T-helper 9 cell (primary cell): ENCODE data around the gene LDLRAD4.

ENCODE experiments used
- DNase-seq: peaks from one replicate; pipeline ENCODE4 v3.0.0-alpha.2; 2020

LDLRAD4 gene

DNA sequence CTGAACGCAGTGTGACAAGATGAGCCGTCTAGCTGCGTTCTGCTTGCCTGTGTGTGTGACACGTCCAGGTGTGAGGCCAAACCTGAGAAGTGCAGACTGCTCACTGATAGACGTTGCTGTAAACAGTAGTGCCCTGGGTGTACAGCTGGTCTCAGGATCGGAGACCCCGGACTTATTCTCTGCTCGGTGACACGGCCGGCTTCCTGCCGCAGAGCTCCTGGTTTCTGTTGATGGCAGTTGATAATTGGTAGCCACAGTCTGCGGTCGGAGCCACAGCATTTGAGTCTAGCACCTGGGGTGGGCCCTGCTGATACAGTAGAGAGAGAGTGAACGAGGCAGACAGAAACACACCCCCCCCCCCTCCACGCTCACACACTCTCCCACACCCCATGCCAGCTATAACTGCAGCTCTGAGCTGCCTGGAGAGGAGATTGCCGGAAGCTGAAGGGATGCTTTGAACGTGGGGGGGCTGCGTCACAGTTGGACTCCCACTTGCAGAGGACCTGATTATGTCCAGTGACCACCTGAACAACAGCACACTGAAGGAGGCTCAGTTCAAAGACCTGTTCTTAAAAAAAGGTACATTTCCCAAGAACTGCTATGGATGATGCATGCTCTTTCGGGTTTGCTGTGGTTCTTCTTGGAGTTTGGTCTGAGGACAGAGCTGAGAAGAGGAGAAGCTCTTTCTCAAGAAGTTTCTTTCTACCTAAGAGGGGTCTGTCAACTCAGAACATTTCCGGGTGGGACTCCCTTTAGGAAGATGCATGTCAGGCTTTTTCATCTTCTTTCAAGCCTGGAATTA is 393.8 kb downstream of the LDLRAD4 start:
- peak; percentile 68 for DNase-seq

DNA sequence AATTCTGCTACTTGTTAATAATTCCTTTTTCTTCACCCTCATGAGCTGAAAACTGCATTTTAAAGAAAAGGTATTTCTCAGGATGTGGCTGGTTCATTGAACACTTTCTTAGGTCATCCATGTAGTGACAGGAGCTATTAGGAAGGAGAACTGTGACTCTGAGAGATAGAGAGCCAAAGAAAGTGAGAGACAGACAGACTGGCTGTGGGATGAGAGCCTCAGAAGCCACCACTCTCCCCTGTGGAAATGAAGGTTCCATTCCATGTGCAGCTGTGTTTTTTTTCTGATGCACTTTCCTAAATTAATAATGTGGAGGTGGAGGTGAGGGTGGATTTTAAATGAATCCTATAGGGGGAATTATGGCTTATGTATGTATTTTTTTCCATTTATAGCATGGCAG is 394.5 kb downstream of the LDLRAD4 start:
- DNase-seq = no peak

DNA sequence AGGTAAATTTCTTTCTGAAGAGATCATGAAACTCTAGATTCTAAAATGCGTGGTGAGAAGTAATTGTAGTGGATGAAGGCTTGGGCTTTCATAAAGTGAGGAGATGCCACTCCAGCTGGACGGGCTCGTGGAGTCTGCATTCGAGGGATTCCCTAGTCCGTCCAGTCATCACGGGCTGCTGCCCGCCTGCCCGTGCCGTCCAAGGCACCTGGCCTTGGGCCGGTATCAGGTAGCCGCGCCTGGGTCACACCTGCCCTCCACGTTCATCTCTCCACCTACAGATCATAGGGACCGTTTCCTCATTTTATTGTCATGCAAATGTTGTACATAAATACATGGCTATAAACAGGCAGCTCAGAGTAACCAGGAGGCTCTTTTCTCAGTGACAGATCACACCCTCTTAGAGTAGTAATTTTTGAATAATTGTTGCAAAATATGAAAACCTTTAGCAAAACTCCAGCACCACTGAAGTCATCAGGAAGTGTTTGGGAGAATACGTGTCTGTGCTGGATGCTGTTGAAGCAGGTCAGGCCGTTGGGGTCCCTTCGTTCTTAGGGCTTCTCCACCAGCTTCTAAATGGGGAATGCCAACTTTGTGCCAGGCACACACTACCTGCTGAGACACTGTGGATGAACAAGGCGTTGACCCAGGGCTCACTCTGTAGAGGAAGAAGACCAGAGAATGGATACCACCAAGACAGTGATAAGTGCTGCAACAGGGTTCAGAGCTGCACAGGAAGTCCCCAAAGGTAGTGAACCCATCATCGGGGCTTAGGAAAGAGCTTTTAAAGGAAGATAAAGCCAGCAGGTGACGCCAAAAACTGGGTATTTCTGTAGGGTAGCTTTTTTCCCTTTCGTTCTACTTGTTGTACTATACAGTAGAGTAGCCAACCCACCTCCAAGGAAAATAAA is 395.3 kb downstream of the LDLRAD4 start:
- DNase-seq = no peak

DNA sequence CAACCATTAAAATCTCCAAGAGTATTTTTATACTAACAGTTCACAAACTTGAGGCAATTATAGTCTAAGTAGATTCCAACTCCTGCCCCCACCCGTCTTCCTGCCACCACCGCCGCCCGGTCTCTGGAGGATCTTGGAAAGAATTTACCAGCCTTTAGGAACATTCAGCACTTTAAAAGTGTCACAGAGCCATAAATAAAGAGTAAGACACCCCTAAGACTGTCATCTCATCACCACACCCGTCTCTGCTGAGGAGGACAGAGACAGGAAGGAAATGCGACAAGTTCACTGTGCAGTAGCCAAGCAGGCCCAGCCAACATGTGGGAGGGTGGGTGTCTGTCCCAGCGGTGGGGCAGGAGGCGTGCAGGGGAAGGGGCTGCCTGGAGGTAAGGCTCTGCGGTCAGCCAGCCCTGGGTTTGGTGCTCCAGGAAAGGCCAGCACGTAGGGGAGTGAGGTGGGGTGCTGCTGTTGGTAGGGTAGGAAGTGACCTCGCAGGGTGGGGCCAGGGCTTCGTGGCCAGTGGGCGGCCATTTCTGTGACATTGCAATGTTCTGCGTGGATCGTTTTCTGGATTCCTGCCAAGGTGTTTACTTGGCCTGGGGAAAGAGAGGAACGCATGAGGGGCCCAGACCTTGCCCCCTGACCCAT is 396.2 kb downstream of the LDLRAD4 start:
- peak; percentile 17 for DNase-seq

DNA sequence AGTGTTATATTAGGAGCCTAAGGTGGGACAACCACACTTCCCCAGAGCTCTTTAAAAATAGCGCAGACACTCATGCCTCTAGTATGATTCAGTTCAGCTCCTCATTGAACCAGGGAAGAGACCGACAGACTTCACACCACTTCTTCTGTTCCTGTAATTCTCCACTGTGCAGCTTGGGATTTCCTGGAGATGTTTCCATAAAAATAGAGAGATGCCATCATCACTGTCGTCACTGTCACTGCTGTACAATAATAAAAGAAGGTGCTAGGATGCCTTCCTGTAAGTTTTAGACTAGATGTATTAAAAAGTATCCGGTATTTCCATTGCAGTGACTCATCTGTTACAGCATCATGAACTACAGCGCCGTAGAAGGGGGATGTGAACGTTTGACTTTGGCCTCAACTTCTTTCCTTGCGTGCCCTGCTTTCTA is 396.9 kb downstream of the LDLRAD4 start:
- DNase-seq = no peak

DNA sequence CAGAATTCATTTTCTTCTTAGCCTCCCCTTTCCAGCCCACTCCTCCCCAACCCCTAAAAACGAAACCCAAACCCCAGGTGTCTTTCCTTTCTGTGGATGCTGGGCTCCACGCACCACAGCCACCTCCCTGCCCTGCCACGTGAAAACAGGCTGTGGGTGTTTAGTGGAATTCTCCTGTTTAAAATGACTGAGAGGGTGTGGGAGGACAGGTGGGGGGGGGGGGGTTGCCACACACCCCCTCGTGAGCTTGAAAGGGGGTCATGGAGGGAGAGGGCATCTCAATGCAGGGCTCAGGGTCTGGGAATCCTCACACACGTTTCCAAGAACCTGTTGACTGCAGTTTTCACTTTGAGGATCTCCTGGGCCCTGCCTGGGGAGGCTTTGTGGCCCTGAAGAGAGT is 397.5 kb downstream of the LDLRAD4 start:
- no peak for DNase-seq

DNA sequence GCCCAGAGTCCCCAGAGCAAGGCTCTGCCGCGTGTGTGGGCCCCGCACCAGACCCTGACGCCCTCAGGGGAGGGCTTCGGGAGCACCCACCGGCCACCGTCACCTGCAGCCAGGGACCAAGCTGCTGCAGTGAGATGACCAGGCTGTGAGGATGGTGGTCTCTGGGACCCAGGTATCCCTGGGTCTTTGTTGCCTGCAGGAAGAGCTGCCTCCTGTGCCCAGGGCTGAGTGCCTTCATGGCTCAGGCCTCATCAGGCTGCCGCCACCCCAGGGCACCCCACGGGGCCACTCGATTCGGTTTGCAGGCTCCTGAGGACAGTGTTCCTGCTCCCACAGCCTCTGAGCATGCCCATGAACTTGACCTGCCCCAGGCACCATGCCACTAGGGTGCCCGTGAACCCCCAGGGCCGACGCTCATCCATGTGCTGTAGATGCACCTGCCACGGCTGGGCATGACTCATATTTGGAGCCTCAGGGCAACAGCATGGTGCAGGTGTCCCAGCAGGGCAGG is 398.0 kb downstream of the LDLRAD4 start:
- DNase-seq = no peak

DNA sequence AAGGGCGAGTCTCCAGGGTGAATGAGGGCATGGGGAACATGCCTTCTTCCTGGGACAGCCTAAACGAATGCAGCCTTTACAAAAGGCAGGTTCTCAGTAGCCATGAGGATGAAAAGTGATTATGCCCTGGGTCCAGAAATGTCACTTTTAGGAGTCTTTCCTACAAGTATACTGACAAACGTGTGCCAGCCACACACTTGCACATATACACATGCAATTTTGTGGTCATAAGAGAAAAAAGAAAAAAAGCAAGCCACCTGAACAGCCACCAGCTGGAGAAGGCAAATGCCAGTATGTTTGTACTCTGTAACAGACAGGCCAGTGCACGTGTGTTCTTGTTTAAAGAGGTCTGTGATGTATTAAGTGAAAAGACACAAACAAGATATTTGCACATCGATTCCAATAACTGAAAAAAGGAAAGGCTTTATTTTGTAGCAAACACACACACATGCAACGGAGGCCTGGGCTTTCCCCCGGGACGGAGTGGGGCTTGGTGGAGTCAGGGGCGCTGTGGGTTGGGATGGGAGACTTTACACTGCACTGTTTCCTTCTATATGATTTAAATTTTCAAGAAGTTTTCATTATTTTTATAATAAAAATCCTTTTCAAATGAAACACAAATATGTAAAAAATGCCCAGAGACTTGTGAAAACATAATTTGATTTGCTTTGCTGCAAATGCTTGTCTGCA is 399.4 kb downstream of the LDLRAD4 start:
- DNase-seq = no peak

DNA sequence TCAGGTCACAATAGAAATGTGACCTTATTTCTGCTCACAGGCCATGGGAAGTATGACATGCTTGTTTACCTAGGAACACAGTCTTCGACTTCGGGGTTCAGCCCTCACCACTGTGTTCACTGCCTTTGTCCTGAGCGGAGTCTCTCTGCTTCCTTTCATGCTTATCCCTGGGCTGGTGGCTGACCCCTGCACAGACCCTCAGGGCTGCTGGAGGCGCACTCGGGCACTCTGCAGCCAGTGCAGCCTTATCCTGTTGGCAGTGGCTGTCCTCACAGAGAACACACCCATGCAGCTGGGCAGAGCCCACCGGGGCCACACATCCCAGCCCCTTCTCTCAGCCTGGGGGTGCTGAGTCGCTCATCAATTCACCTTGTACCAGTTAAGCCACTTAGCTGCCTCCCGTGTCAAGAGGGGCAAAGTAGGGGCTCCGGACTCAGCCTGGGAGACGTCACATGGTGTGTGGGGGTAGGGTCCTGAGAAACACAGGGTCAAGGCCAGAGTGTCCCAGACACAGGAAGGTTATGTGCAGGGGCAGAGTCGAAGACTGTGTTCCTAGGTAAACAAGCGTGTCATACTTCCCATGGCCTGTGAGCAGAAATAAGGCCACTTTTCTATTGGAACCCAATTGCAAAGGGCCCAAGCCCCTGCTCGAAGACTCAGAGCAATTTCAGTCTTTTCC is 400.3 kb downstream of the LDLRAD4 start:
- no peak for DNase-seq

DNA sequence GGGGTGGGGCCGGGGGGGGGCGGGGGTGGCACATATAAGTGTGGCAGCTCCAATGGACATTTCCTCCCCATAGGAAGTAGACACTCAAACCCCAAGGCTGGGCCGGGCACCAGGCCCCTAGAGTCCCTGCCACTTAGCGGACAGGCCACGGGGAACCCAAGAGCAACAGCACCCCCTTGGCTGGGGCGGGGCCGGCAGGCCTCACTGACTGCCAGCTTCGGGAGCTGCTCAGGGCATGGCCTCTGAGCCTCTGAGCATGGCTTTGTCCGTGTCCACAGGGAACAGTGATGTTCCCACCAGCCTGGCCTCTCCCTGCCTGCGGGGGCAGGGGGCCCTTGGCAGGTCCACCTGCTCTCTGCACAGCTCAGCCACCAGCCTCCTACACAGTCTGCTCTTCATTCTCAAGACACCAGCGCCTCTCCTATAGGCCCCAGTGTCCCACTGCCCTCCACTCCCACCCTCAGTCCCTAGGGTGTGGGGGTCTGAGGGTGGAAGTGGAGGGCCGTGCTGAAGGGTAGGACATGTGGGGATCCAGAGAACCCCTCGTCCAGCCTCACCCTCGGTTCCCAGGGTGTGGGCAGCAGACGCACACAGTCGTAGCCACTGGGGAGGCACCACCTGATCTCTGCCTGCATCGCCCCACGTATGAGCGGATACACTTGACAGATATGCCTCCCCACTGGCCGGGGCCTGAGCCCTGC is 401.1 kb downstream of the LDLRAD4 start:
- no peak for DNase-seq

DNA sequence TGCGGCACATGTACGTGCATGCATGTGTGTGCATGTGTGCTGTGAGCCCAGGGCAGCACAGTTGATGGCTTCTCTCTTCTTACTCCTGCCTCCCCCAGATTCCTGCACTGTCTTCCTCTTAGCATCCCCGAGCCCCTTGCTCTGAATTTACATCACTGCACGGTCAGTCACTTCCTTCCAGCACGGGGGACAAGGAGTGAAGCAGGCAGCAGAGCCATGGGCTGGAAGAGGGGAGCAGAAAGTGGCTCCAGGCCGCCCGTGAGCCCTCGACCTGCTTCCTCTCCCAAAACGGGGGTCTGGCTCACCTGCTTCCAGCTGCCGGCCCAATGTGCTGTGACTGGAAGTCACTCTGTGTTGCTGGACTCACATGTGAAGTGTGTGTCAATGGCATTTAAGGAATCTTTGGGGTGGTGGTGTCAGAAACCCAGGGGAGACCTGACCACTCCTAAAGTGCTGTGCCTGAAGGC is 401.7 kb downstream of the LDLRAD4 start:
- no peak for DNase-seq

DNA sequence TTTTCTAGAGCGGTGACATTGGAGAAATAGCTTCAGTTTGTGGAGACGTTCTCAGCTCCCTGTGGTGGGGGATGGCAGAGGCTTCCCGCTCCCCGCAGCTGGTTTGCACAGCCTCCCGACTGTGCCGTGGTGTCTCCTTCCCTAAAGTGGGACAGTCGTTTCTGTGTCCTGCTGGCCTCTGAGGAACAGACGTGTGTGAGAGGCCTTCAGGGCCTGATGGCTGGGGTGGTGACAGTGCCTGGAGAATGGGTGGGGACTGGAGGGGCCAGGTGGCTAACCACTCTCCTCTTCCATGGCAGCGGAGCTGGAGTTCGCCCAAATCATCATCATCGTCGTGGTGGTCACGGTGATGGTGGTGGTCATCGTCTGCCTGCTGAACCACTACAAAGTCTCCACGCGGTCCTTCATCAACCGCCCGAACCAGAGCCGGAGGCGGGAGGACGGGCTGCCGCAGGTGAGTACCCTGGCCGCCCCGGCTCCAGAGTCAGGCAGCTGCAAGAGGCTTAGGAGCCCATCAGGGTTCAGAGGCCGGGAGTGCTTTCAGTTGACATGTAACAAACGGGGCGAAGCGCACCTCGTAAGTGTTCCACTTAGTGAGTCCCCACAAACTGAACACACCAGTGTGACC is 402.4 kb downstream of the LDLRAD4 start:
- DNase-seq = no peak

DNA sequence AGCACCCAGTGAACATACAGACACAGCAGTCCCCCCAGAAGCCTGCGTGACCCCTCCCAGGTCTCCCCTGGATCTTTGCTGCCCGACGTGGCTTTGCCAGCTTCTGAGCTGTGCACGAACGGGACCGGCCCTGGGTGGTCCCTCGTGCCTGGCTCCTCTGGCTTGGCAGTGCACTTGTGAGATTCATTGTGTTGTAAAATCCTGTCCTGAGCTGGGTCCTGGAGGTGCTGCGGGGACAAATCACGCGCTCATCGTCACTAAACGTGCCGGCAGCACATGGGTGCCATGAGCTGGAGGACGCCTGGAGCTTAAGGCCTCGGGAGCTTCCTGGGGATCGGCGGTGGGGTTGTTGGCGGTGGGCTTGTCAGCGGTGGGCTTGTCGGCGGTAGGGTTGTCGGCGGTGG is 402.9 kb downstream of the LDLRAD4 start:
- no peak for DNase-seq

DNA sequence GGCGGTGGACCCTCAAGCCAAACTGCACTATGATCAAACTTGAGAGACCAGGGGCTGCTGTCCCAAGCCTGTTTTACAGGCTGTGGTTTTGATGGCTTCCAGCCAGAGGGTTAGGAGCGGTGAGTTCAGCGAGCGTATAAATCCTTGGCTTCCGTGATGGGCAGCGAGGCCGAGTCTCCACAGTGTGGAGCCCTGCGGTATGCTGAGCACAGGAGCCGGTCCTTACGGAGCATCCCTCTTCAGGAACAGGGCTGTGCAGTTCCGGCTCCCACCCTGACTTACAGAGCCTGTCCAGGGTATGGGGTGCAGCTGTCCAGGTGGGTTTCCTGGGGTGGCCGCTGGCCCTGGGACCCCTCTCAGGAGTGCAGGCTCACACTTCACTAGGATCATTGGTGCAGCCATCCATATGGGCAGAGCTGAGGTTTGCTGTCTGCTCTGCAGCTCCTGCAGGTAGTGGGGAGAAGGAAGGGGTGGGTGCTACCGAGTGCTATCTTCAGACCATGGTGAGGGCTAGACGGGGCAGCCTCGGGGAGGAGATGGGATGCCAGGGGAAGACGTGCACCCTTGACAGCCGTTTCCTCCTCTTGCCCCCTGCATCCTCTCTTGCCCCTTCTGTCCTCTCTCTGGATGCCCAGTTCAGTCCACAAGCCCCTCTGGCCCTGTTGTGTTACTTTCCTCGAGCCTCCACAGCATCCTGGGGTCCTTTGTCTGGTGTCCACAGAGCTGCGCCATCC is 403.5 kb downstream of the LDLRAD4 start:
- DNase-seq = no peak

DNA sequence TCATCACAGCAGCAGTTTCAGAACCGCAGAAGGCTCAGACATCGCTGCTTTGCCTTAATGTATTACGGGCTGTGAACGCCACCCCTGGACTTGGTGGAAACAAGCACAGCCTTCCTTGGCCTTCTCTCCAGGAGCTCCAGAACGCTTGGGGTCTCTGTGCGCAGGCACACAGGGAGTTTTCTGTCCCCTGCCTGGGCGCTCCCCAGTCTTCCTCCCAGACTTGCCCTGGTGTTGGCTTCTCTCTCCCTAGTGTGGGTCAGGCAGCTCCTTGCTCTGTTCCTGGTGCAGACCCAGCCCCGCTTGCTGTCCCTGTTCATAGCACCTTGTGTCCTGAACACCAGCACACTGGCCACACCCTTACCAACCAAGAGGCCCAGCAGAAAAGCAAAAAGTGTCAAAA is 404.2 kb downstream of the LDLRAD4 start:
- DNase-seq = no peak

DNA sequence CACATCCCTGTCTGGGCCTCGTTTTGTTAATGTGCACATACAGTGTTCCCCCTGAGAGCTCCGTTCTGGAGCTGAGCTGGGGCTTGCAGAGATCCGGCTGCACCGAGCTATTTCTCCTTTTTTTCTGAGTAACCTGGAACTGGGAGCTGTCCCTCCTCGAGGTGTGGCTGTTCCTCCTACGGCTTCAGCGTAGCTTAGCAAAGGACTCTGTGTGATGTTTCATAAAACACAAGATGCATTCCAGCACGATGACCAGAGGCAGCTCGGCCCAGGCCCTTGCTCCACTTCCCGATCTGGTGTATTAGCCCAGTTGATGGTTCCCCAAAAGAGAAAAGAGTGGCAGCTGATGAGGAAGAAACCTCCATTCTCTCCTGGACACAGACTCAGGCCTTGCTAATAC is 404.8 kb downstream of the LDLRAD4 start:
- no peak for DNase-seq

DNA sequence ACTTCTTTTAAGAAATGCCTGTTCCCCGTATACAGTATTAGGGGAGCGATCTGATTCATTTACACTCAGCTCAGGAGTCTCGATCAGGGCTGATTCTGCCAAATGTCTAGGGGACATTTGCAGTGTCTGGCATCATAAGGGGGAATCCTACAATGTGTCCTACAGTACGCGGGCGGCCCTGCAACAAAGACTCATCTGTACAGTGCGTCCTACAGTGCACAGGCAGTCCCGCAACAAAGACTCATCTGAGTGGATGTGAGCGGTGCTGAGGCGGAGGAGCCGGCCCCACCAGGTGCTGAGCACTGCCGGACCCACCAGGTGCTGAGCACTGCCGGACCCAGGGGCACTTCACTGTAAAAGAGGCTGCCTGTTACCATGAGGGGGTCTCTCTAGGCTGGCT is 405.3 kb downstream of the LDLRAD4 start:
- DNase-seq = no peak

DNA sequence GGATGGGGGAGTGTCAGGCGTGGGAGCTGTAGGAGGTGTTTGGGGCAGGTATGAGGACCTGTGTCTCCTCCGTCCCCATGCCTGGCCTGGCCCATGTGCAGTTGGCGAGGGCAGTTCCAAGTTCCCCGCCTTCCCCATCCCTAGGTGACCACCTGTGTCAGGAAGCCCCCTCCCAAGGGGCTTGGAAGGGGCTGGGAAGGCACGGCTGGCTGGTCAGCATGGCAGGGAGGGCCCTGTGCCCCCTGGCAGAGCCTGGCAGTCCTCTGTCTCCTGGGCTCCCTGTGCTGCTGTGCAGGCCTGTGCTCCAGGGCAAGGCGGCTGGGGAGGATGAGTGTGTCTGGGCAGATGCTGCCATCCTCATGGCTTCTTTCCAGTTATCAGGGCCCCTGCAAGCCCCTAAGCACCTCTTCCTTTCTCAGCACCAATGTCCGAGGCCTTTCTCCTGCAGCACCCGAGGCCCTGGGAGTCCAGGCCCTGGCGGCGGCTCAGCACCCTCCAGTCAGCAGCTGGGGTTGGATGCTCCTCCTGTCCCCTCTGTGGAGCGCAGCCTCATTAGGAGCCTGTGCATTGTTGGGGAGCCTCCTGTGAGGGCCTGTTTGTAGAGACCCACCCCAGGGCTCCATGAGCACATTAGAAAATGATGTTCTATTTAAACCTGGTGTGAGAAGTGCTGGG is 406.1 kb downstream of the LDLRAD4 start:
- no peak for DNase-seq

DNA sequence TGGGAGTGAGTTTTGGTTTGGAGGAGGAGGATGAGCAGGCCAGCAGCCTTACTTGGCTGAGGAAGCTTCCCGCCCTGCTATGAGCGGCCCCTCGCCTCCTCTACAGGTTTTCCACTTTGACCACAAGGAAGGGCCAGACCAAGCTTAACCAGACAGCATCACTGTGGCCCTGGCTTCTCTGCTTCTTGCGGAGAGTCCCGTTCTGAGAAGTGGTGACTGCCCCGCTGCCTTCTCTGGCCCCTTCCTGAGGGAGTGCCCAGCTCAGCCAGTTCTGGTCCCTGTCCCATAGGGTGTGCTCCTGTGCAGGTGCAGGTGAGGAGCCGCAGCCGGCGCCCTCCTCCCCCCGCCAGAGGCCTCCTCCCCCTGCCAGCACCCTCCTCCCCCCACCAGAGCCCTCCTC is 406.8 kb downstream of the LDLRAD4 start:
- DNase-seq = no peak
